Measurements from ENCODE around the gene COX7B2.
A peak's percentile ranks its signal among the peaks of the same experiment; 100 is the strongest.

COX7B2 gene

GRCh38 chr4:46886711-46887110 is 22.3 kb downstream of the COX7B2 start:
- DNase-seq: peak; percentile 2

GRCh38 chr4:46878641-46879040 is 30.4 kb downstream of the COX7B2 start:
- peak; percentile 77 for DNase-seq

GRCh38 chr4:46874811-46875210 is 34.2 kb downstream of the COX7B2 start:
- no peak for DNase-seq

- DNase-seq: no peak
These were observed 38.6 kb downstream of the COX7B2 start for GRCh38 chr4:46870411-46870810.

- no peak for DNase-seq
These were observed 52.7 kb downstream of the COX7B2 start for GRCh38 chr4:46856333-46856732.

- DNase-seq: no peak
These were observed 56.2 kb downstream of the COX7B2 start for GRCh38 chr4:46852800-46853199.

GRCh38 chr4:46850026-46850425 is 59.0 kb downstream of the COX7B2 start:
- no peak for DNase-seq

- DNase-seq: peak; percentile 23
These were observed 64.6 kb downstream of the COX7B2 start for GRCh38 chr4:46844325-46844917.

GRCh38 chr4:46839128-46839527 is 69.9 kb downstream of the COX7B2 start:
- no peak for DNase-seq

GRCh38 chr4:46837639-46838038 is 71.4 kb downstream of the COX7B2 start:
- no peak for DNase-seq

- no peak for DNase-seq
These were observed 72.5 kb downstream of the COX7B2 start for GRCh38 chr4:46836584-46836983.

- no peak for DNase-seq
These were observed 78.0 kb downstream of the COX7B2 start for GRCh38 chr4:46830971-46831454.

GRCh38 chr4:46820154-46820553 is 88.9 kb downstream of the COX7B2 start:
- no peak for DNase-seq

- DNase-seq: no peak
These were observed 90.0 kb downstream of the COX7B2 start for GRCh38 chr4:46819095-46819494.

GRCh38 chr4:46818604-46819003 is 90.4 kb downstream of the COX7B2 start:
- no peak for DNase-seq

- no peak for DNase-seq
These were observed 91.2 kb downstream of the COX7B2 start for GRCh38 chr4:46817806-46818205.

- no peak for DNase-seq
These were observed 104.1 kb downstream of the COX7B2 start for GRCh38 chr4:46804781-46805413.

- peak; percentile 54 for DNase-seq
These were observed 116.0 kb downstream of the COX7B2 start for GRCh38 chr4:46793036-46793435.

GRCh38 chr4:46781434-46782092 is 127.5 kb downstream of the COX7B2 start:
- DNase-seq: no peak

- DNase-seq: no peak
These were observed 143.6 kb downstream of the COX7B2 start for GRCh38 chr4:46765465-46765864.

GRCh38 chr4:46730075-46730474 is 179.0 kb downstream of the COX7B2 start:
- no peak for DNase-seq

- no peak for DNase-seq
These were observed 189.0 kb downstream of the COX7B2 start for GRCh38 chr4:46720055-46720454.

- DNase-seq: no peak
These were observed 191.1 kb downstream of the COX7B2 start for GRCh38 chr4:46717950-46718349.

GRCh38 chr4:46715468-46715867 is 193.6 kb downstream of the COX7B2 start:
- no peak for DNase-seq

All from NCI-H226 (cell line).